ENCODE measurements around the gene APEH. TPM values are rescaled to one million over a fixed set of nuclear protein-coding genes. Genes with fewer than 3 reads are reported as not detected.

The APEH gene
- total RNA-seq, 1 experiment from 2014 or later, result 273 TPM

- DNase-seq (ENCODE audit: low spot score) (no peak), ATAC-seq (no peak)
- H3K27ac Mint-ChIP-seq, result no peak overlapping the region
These were observed 40.8 kb downstream of the APEH start for GRCh38 chr3:49714728-49715550.

More at GRCh38 chr3:49714728-49715550, 40.8 kb downstream of the APEH start:
- CTCF ChIA-PET, result interaction anchor here (1.0 to 1.7 kb wide), 2 partner anchors 12 to 14 kb away, joined by 5 to 8 read pairs; no protein-coding TSS in a partner anchor
- TF ChIP-seq SP1 (CRISPR knock-in tag; conservative IDR thresholded peaks at IDR 0.05), result no peak
- TF ChIP-seq NR3C1 (CRISPR knock-in tag; conservative IDR thresholded peaks at IDR 0.05; ENCODE audit: low read depth), result no peak
- no peak for TF ChIP-seq ZBTB43 (CRISPR knock-in tag; IDR thresholded peaks at IDR 0.05)
- TF ChIP-seq HMGA2 (CRISPR knock-in tag; IDR thresholded peaks at IDR 0.05), result no peak
- TF ChIP-seq SMAD4 (CRISPR knock-in tag; IDR thresholded peaks at IDR 0.05), result no peak
- TF ChIP-seq NFE2L1 (CRISPR knock-in tag; IDR thresholded peaks at IDR 0.05), result no peak
- TF ChIP-seq AFF4 (CRISPR knock-in tag; IDR thresholded peaks at IDR 0.05; ENCODE audit: borderline replicate concordance), result no peak
- TF ChIP-seq ZNF121 (CRISPR knock-in tag; IDR thresholded peaks at IDR 0.05), result no peak
- TF ChIP-seq IRF1 (CRISPR knock-in tag; IDR thresholded peaks at IDR 0.05), result no peak
- no peak for TF ChIP-seq ZNF671 (CRISPR knock-in tag; IDR thresholded peaks at IDR 0.05)
- TF ChIP-seq IRF2 (CRISPR knock-in tag; IDR thresholded peaks at IDR 0.05; ENCODE audit: borderline replicate concordance, low read depth), result no peak
- TF ChIP-seq ATF2 (CRISPR knock-in tag; IDR thresholded peaks at IDR 0.05; ENCODE audit: borderline replicate concordance, low read depth), result no peak
- no peak for TF ChIP-seq HMGXB4 (CRISPR knock-in tag; IDR thresholded peaks at IDR 0.05)
- no peak for TF ChIP-seq EMX1 (CRISPR knock-in tag; IDR thresholded peaks at IDR 0.05)
- TF ChIP-seq AR (CRISPR knock-in tag; IDR thresholded peaks at IDR 0.05), result no peak
- TF ChIP-seq ATF3 (CRISPR knock-in tag; conservative IDR thresholded peaks at IDR 0.05), result no peak
- Mint-ChIP-seq H3K27me3 (ENCODE audit: low read depth) (no peaks in the 10 kb centered on the region), H3K36me3 (no peaks in the 10 kb centered on the region; the same call in 1 of the 2 replicates), H3K4me1 (peaks cover 6% of the 10 kb centered on the region), H3K4me3 (no peak overlapping the region), H3K9me3 (no peaks in the 10 kb centered on the region)
- POLR2A ChIA-PET, result no interaction called here
